ENCODE measurements around the gene BCL2L14. TPM values are rescaled to one million over a fixed set of nuclear protein-coding genes. Genes with fewer than 3 reads are reported as not detected.
A peak's percentile ranks its signal among the peaks of the same experiment; 100 is the strongest.

The BCL2L14 gene
- total and polyA plus RNA-seq, 2 of the 13 experiments (the other 11 are each of a cell fraction or from before 2014, with no cell fraction given): 0.11 TPM; not detected in 1

DNA sequence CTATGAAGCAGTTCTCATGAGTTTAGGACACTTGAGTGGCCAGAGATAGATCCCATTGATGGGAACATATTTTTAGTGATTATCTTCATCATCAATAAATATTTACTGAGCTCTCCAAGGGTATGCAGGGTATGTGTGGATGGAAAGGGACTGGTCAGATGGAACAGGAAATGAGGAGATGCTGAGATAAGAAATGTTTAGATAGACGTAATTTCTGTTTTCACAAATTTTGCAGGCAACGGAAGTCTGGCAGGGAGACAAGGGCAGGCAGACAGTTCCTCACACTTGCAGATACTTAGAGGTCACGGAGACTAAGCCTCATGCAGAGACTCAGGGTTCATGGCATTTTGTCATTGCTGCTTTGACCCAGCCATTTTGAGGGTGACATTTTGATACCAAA lies 24.3 kb downstream of the BCL2L14 start (continued):
- TF ChIP-seq, protein P1, sequence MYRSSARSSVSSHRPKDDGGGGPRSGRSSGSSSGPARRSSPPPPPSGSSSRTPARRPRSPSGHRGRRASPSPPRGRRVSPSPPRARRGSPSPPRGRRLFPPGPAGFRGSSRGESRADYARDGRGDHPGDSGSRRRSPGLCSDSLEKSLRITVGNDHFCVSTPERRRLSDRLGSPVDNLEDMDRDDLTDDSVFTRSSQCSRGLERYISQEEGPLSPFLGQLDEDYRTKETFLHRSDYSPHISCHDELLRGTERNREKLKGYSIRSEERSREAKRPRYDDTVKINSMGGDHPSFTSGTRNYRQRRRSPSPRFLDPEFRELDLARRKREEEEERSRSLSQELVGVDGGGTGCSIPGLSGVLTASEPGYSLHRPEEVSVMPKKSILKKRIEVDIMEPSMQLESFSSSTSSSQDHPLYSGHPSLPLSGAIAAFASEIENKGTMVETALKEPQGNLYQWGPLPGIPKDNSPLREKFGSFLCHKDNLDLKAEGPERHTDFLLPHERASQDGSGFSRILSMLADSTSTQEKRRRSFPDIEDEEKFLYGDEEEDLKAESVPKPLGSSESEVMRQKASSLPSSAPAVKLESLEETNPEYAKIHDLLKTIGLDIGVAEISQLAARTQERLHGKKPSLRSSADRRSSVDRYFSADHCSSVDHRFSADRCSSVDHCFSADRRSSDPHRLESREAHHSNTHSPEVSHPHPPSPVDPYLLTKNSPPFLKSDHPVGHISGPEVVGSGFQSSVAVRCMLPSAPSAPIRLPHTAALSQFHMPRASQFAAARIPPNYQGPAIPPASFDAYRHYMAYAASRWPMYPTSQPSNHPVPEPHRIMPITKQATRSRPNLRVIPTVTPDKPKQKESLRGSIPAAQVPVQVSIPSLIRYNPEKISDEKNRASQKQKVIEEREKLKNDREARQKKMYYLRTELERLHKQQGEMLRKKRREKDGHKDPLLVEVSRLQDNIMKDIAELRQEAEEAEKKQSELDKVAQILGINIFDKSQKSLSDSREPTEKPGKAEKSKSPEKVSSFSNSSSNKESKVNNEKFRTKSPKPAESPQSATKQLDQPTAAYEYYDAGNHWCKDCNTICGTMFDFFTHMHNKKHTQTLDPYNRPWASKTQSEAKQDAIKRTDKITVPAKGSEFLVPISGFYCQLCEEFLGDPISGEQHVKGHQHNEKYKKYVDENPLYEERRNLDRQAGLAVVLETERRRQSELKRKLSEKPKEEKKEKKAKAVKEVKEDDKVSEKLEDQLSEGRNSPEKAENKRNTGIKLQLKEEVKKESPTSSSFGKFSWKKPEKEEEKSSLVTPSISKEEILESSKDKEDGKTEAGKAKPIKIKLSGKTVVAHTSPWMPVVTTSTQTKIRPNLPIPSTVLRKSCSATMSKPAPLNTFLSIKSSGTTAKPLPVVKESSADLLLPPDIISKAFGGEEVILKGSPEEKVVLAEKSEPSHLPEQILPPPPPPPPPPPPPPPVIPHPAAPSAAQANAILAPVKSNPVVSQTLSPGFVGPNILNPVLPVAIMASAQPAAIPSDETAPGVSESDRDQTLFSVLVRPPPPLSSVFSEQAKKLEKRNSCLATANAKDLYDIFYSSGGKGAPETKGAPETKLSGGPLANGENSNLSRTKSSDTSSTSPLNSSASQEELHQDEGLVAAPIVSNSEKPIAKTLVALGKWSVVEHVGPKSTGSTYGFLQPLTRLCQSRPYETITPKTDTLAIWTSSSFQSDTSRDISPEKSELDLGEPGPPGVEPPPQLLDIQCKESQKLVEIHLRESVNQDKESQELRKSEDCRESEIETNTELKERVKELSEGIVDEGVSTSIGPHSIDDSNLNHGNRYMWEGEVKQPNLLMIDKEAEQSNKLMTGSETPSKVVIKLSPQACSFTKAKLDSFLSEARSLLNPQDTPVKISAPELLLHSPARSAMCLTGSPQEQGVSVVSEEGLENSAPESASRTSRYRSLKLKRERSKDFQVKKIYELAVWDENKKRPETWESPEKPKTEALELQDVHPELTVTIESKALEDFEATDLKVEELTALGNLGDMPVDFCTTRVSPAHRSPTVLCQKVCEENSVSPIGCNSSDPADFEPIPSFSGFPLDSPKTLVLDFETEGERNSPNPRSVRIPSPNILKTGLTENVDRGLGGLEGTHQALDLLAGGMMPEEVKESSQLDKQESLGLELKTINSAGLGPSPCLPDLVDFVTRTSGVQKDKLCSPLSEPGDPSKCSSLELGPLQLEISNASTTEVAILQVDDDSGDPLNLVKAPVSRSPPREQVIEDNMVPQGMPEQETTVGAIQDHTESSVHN (CRISPR knock-in tag; IDR thresholded peaks at IDR 0.05): no peak
- no peak for TF ChIP-seq ZNF652 (CRISPR knock-in tag; IDR thresholded peaks at IDR 0.05; ENCODE audit: borderline replicate concordance, low read depth)
- TF ChIP-seq MED1 (CRISPR knock-in tag; IDR thresholded peaks at IDR 0.05): 0 out of 2 replicates have a peak, but pooled peaks have one; percentile 42
- no peak for TF ChIP-seq MYNN (CRISPR knock-in tag; IDR thresholded peaks at IDR 0.05; ENCODE audit: low read depth)
- TF ChIP-seq ZNF280B (CRISPR knock-in tag; IDR thresholded peaks at IDR 0.05; ENCODE audit: borderline replicate concordance): no peak
- no peak for TF ChIP-seq ATF1 (CRISPR knock-in tag; IDR thresholded peaks at IDR 0.05)
- no peak for TF ChIP-seq FOXM1 (CRISPR knock-in tag; IDR thresholded peaks at IDR 0.05)
- no peak for TF ChIP-seq ZNF646 (CRISPR knock-in tag; IDR thresholded peaks at IDR 0.05)
- no peak for TF ChIP-seq ZNF879 (CRISPR knock-in tag; IDR thresholded peaks at IDR 0.05)
- TF ChIP-seq PLRG1 (conservative IDR thresholded peaks at IDR 0.05): no peak
- TF ChIP-seq, protein P2, sequence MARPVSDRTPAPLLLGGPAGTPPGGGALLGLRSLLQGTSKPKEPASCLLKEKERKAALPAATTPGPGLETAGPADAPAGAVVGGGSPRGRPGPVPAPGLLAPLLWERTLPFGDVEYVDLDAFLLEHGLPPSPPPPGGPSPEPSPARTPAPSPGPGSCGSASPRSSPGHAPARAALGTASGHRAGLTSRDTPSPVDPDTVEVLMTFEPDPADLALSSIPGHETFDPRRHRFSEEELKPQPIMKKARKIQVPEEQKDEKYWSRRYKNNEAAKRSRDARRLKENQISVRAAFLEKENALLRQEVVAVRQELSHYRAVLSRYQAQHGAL (CRISPR knock-in tag; IDR thresholded peaks at IDR 0.05; ENCODE audit: not compliant biosample characterization): no peak
- TF ChIP-seq, protein P3, sequence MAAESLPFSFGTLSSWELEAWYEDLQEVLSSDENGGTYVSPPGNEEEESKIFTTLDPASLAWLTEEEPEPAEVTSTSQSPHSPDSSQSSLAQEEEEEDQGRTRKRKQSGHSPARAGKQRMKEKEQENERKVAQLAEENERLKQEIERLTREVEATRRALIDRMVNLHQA (CRISPR knock-in tag; IDR thresholded peaks at IDR 0.05): no peak
